ENCODE results near the gene BRWD1. TPM values are rescaled to one million over a fixed set of nuclear protein-coding genes. Genes with fewer than 3 reads are reported as not detected.
"Not testable (repeated sequence)": the region's sequence is repeated elsewhere in the genome, so short reads cannot be mapped to it uniquely, and the experiment has no call there.

Gene BRWD1
- total RNA-seq, 1 experiment from 2014 or later, result 53.3 TPM

DNA sequence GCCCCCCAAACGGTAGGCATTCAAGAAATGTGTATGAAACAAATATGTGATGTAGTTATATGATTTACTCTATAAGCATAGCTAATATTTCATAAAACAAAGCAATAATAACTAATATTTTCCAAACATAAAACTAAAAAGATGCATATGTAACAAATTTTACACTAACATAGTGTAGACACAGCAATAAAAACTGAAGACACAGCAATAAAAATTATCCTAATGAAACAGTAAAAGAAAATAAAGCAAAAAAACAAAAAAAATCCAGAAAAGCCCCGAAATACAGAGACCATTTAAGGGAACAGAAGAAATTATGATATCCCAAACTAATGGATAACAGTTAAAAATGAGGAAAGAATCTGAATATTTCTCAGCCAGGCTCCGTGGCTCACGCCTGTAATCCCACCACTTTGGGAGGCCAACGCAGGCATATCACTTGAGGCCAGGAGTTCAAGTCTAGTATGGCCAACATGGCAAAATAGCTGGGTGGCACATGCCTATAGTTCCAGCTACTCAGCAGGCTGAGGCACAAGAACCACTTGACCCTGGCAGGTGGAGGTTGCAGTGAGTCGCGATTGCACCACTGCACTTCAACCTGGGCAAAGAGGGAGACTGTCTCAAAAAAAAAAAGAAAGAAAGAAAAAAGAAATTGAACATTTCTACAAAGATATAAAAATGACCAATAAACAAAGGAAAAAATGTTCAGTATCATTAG lies 92.0 kb downstream of the BRWD1 start:
- no peak for DNase-seq (ENCODE audit: low spot score)
- ChIA-PET POLR2A (no interaction called here), CTCF (no interaction called here)
- Mint-ChIP-seq H3K27ac (peak overlapping the region; percentile 62; the same call in 1 of the 2 replicates), H3K4me3 (no peak overlapping the region), H3K36me3 (peaks cover 42% of the 10 kb centered on the region), H3K27me3 (ENCODE audit: low read depth) (no peaks in the 10 kb centered on the region), H3K4me1 (no peaks in the 10 kb centered on the region), H3K9me3 (no peaks in the 10 kb centered on the region)
- no peak for ATAC-seq
- TF ChIP-seq, protein P1, sequence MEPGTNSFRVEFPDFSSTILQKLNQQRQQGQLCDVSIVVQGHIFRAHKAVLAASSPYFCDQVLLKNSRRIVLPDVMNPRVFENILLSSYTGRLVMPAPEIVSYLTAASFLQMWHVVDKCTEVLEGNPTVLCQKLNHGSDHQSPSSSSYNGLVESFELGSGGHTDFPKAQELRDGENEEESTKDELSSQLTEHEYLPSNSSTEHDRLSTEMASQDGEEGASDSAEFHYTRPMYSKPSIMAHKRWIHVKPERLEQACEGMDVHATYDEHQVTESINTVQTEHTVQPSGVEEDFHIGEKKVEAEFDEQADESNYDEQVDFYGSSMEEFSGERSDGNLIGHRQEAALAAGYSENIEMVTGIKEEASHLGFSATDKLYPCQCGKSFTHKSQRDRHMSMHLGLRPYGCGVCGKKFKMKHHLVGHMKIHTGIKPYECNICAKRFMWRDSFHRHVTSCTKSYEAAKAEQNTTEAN (CRISPR knock-in tag; IDR thresholded peaks at IDR 0.05), result no peak
- TF ChIP-seq, protein P2, sequence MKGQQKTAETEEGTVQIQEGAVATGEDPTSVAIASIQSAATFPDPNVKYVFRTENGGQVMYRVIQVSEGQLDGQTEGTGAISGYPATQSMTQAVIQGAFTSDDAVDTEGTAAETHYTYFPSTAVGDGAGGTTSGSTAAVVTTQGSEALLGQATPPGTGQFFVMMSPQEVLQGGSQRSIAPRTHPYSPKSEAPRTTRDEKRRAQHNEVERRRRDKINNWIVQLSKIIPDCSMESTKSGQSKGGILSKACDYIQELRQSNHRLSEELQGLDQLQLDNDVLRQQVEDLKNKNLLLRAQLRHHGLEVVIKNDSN (CRISPR knock-in tag; IDR thresholded peaks at IDR 0.05), result no peak
- TF ChIP-seq ZNF121 (CRISPR knock-in tag; IDR thresholded peaks at IDR 0.05) (no peak), ZNF317 (CRISPR knock-in tag; IDR thresholded peaks at IDR 0.05; ENCODE audit: borderline replicate concordance, low read depth) (no peak), SMAD3 (CRISPR knock-in tag; IDR thresholded peaks at IDR 0.05; ENCODE audit: borderline replicate concordance) (no peak), NFE2L1 (CRISPR knock-in tag; IDR thresholded peaks at IDR 0.05) (no peak)
- TF ChIP-seq, protein P3, sequence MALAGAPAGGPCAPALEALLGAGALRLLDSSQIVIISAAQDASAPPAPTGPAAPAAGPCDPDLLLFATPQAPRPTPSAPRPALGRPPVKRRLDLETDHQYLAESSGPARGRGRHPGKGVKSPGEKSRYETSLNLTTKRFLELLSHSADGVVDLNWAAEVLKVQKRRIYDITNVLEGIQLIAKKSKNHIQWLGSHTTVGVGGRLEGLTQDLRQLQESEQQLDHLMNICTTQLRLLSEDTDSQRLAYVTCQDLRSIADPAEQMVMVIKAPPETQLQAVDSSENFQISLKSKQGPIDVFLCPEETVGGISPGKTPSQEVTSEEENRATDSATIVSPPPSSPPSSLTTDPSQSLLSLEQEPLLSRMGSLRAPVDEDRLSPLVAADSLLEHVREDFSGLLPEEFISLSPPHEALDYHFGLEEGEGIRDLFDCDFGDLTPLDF (CRISPR knock-in tag; IDR thresholded peaks at IDR 0.05), result no peak
- TF ChIP-seq, protein P4, sequence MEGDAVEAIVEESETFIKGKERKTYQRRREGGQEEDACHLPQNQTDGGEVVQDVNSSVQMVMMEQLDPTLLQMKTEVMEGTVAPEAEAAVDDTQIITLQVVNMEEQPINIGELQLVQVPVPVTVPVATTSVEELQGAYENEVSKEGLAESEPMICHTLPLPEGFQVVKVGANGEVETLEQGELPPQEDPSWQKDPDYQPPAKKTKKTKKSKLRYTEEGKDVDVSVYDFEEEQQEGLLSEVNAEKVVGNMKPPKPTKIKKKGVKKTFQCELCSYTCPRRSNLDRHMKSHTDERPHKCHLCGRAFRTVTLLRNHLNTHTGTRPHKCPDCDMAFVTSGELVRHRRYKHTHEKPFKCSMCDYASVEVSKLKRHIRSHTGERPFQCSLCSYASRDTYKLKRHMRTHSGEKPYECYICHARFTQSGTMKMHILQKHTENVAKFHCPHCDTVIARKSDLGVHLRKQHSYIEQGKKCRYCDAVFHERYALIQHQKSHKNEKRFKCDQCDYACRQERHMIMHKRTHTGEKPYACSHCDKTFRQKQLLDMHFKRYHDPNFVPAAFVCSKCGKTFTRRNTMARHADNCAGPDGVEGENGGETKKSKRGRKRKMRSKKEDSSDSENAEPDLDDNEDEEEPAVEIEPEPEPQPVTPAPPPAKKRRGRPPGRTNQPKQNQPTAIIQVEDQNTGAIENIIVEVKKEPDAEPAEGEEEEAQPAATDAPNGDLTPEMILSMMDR (IDR thresholded peaks at IDR 0.05), result no peak

DNA sequence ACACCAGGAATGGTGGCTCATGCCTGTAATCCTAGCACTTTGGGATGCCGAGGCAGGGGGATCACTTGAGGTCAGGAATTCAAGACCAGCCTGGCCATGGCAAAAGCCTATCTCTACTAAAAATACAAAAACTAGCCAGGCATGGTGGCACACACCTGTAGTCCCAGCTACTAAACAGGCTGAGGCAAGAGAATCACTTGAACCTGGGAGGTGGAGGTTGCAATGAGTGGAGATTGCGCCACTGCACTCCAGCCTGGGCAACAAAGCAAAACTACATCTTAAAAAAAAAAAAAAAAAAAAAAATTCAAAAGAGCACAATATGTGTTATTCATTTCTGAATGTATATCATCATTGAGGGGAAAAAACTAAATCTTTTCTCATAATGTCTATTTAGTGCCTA lies 92.6 kb downstream of the BRWD1 start:
- H3K9me3 Mint-ChIP-seq; H3K4me1 Mint-ChIP-seq; POLR2A ChIA-PET; H3K27ac Mint-ChIP-seq; H3K4me3 Mint-ChIP-seq; ATAC-seq; DNase-seq (ENCODE audit: low spot score); H3K27me3 Mint-ChIP-seq (ENCODE audit: low read depth): not testable (repeated sequence)
- H3K36me3 Mint-ChIP-seq, result peaks cover 42% of the 10 kb centered on the region
- CTCF ChIA-PET, result interaction anchor here (0.7 kb wide), 1 partner anchor 169 kb away, joined by 7 read pairs; no protein-coding TSS in a partner anchor

DNA sequence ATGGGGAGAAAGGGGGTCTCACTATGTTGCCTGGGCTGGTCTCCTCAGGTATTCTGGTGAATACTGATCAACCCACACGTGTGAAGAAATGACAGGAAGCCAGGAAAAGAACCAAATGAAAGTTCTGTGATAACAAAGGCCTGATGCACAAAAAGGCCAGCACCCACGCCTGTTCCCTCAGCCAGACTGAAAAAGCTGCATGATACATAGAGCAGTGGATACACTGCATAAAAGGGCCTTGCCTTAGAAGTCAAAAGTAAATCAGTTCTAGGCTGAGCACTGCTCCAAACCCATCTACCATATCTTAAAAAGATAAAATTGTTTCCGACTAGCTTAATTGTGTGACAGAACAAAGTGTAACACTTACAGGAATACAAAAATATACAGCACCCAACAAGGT lies 93.3 kb downstream of the BRWD1 start:
- Mint-ChIP-seq H3K36me3 (peaks cover 46% of the 10 kb centered on the region), H3K9me3 (no peaks in the 10 kb centered on the region), H3K27ac (no peak overlapping the region), H3K4me1 (no peaks in the 10 kb centered on the region), H3K27me3 (ENCODE audit: low read depth) (no peaks in the 10 kb centered on the region), H3K4me3 (no peak overlapping the region)
- CTCF ChIA-PET, result interaction anchor here (0.7 kb wide), 1 partner anchor 170 kb away, joined by 7 read pairs; no protein-coding TSS in a partner anchor
- ATAC-seq (no peak), DNase-seq (ENCODE audit: low spot score) (no peak)
- TF ChIP-seq, protein P5, sequence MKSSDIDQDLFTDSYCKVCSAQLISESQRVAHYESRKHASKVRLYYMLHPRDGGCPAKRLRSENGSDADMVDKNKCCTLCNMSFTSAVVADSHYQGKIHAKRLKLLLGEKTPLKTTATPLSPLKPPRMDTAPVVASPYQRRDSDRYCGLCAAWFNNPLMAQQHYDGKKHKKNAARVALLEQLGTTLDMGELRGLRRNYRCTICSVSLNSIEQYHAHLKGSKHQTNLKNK (CRISPR knock-in tag; IDR thresholded peaks at IDR 0.05), result no peak
- TF ChIP-seq ZNF423 (CRISPR knock-in tag; IDR thresholded peaks at IDR 0.05), result no peak
- TF ChIP-seq, protein P1 (CRISPR knock-in tag; IDR thresholded peaks at IDR 0.05), result no peak
- POLR2A ChIA-PET, result no interaction called here

DNA sequence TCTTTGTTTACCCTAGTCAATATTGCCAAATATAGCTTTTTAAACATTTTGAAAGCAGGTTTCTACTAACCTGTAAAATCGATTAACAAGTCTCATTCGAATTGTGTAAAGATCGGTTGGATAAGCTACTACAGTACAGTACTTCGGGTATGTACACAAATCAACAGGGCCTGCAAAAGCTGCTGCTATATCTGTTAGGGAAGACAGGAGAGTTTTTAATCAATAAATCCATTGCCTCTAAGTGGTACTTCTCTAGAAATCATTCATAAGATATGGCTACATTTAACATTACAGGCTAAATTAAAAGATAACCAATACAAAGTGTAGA lies 95.4 kb downstream of the BRWD1 start:
- Mint-ChIP-seq H3K27ac (no peak overlapping the region), H3K9me3 (no peaks in the 10 kb centered on the region)
- ATAC-seq, result no peak
- TF ChIP-seq, protein P6, sequence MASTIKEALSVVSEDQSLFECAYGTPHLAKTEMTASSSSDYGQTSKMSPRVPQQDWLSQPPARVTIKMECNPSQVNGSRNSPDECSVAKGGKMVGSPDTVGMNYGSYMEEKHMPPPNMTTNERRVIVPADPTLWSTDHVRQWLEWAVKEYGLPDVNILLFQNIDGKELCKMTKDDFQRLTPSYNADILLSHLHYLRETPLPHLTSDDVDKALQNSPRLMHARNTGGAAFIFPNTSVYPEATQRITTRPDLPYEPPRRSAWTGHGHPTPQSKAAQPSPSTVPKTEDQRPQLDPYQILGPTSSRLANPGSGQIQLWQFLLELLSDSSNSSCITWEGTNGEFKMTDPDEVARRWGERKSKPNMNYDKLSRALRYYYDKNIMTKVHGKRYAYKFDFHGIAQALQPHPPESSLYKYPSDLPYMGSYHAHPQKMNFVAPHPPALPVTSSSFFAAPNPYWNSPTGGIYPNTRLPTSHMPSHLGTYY (CRISPR knock-in tag; IDR thresholded peaks at IDR 0.05), result no peak
- no peak for TF ChIP-seq HMGA2 (CRISPR knock-in tag; IDR thresholded peaks at IDR 0.05)
- no peak for TF ChIP-seq CREB1 (CRISPR knock-in tag; IDR thresholded peaks at IDR 0.05)
- no peak for TF ChIP-seq ESRRA (CRISPR knock-in tag; IDR thresholded peaks at IDR 0.05; ENCODE audit: borderline replicate concordance)
- no peak for TF ChIP-seq TP53 (CRISPR knock-in tag; IDR thresholded peaks at IDR 0.05)
- TF ChIP-seq, protein P7, sequence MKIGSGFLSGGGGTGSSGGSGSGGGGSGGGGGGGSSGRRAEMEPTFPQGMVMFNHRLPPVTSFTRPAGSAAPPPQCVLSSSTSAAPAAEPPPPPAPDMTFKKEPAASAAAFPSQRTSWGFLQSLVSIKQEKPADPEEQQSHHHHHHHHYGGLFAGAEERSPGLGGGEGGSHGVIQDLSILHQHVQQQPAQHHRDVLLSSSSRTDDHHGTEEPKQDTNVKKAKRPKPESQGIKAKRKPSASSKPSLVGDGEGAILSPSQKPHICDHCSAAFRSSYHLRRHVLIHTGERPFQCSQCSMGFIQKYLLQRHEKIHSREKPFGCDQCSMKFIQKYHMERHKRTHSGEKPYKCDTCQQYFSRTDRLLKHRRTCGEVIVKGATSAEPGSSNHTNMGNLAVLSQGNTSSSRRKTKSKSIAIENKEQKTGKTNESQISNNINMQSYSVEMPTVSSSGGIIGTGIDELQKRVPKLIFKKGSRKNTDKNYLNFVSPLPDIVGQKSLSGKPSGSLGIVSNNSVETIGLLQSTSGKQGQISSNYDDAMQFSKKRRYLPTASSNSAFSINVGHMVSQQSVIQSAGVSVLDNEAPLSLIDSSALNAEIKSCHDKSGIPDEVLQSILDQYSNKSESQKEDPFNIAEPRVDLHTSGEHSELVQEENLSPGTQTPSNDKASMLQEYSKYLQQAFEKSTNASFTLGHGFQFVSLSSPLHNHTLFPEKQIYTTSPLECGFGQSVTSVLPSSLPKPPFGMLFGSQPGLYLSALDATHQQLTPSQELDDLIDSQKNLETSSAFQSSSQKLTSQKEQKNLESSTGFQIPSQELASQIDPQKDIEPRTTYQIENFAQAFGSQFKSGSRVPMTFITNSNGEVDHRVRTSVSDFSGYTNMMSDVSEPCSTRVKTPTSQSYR (CRISPR knock-in tag; IDR thresholded peaks at IDR 0.05), result no peak
- no peak for TF ChIP-seq NFATC4 (CRISPR knock-in tag; IDR thresholded peaks at IDR 0.05)
- no peak for TF ChIP-seq TCF7 (CRISPR knock-in tag; IDR thresholded peaks at IDR 0.05; ENCODE audit: low read depth)

More for the DNA sequence above, 95.4 kb downstream of the BRWD1 start:
- CTCF ChIA-PET, result interaction anchor here (0.7 kb wide), 1 partner anchor 224 kb away, joined by 3 read pairs; no protein-coding TSS in a partner anchor
- no peak for DNase-seq (ENCODE audit: low spot score)
- H3K4me1 Mint-ChIP-seq, result no peaks in the 10 kb centered on the region
- H3K4me3 Mint-ChIP-seq, result no peak overlapping the region
- no peaks in the 10 kb centered on the region for H3K27me3 Mint-ChIP-seq (ENCODE audit: low read depth)
- H3K36me3 Mint-ChIP-seq, result peaks cover 38% of the 10 kb centered on the region
- POLR2A ChIA-PET, result no interaction called here

All from WTC11 (cell line).